ENCODE results near the gene ARHGAP35.
"Not testable (repeated sequence)": the region's sequence is repeated elsewhere in the genome, so short reads cannot be mapped to it uniquely, and the experiment has no call there.

The ARHGAP35 gene

DNA sequence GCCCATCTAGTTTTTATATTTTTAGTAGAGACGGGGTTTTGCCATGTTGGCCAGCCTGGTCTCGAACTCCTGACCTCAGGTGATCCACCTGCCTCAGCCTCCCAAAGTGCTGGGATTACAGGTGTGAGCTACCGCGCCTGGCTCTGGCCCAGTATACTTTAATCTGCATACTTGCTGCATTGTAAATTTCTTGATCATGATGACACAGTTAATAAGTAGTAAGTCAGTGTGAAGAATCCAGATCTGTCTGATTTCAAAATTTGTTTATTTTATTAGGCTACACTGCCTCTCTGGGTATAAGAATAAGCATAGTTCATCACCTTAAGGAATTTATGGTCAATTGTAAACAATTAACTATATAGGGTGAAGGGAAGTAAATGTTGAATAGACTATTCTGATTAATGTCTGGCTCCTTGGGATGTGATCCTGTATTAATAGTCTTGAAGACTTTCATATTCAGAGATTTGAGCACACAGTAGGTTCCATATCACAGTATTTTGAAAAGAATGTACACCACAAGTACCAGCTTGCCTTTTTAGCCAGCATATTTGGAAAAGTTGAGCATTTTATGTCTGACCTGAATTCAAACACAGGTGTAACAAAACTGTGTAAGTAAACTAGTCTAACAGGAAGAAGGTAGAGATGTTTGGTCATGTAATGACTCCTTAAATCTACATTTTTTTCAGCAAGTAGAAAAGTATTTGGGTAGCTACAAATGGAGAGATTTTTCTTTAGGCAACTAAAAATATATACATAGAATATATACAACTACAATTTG lies 7.4 kb downstream of the ARHGAP35 start:
- TF ChIP-seq, protein P1, sequence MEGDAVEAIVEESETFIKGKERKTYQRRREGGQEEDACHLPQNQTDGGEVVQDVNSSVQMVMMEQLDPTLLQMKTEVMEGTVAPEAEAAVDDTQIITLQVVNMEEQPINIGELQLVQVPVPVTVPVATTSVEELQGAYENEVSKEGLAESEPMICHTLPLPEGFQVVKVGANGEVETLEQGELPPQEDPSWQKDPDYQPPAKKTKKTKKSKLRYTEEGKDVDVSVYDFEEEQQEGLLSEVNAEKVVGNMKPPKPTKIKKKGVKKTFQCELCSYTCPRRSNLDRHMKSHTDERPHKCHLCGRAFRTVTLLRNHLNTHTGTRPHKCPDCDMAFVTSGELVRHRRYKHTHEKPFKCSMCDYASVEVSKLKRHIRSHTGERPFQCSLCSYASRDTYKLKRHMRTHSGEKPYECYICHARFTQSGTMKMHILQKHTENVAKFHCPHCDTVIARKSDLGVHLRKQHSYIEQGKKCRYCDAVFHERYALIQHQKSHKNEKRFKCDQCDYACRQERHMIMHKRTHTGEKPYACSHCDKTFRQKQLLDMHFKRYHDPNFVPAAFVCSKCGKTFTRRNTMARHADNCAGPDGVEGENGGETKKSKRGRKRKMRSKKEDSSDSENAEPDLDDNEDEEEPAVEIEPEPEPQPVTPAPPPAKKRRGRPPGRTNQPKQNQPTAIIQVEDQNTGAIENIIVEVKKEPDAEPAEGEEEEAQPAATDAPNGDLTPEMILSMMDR (IDR thresholded peaks at IDR 0.05; ENCODE audit: low read depth, low read length) = no peak
- H3K4me3 ChIP-seq (ENCODE audit: low read depth, low read length) = no peak overlapping the region
- DNase-seq (ENCODE audit: low read depth, low spot score) = no peak
- in situ Hi-C loops (cut with HindIII; ENCODE audit: low sequenced_read_pairs) = no loop called here

DNA sequence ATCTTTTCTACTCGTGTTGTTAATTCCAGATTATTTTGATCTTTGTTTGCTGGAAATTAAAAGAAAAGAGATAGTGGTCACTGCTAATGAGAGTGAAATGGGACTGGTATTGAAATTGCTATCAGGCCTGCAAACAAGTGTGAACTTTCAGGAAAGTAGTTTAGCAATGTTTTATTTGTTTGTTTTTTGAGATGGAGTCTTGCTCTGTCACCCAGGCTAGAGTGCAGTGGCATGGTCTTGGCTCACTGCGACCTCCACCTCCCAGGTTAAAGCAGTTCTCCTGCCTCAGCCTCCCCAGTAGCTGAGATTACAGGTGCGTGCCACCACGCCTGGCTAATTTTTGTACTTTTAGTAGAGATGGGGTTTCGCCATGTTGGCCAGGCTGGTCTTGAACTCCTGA lies 10.4 kb downstream of the ARHGAP35 start:
- DNase-seq (ENCODE audit: low read depth, low spot score); in situ Hi-C loops (cut with HindIII; ENCODE audit: low sequenced_read_pairs); H3K4me3 ChIP-seq (ENCODE audit: low read depth, low read length): not testable (repeated sequence)

DNA sequence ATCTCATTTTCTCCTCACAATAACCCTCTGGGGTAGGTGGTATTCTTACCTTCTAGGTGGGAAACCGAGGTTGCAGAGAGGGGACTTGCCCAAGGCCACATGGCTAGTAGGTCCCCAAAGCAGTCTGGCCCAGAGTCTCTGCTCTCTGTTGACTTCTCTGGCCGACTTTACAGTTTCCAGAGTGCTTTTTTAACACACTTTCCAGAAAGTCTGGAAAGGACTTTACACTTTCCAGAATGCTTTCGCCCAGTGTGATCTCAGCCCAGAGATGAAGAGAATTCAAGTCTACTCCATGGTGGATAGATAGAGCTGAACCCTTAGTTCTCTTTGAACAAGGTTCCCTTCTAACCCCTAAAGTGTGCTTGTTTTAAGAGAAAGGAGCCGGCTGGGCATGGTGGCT lies 12.2 kb downstream of the ARHGAP35 start:
- in situ Hi-C loops (cut with HindIII; ENCODE audit: low sequenced_read_pairs) = no loop called here
- H3K4me3 ChIP-seq (ENCODE audit: low read depth, low read length) = no peak overlapping the region
- no peak for DNase-seq (ENCODE audit: low read depth, low spot score)
- TF ChIP-seq, protein P1 (IDR thresholded peaks at IDR 0.05; ENCODE audit: low read depth, low read length) = no peak

DNA sequence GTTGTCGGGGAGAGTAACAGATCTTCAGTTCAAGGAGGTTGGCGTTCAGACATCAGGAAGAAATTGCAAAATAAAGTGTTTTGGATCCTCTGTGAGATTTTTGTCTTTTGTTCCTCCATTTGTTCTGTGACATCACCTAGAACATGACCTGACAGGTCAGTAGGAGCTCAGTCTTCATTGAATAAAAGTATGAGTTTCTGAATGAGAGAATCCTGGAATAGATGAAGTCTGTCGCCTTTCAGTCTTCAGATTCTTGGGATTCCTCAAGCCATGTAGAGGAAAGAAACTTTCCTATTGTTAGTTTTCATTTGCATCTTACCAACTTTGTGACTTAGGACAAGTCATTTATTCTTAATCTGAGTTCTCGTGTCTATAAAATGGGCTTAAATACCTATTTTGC lies 14.4 kb downstream of the ARHGAP35 start:
- H3K4me3 ChIP-seq (ENCODE audit: low read depth, low read length) = no peak overlapping the region
- TF ChIP-seq, protein P1 (IDR thresholded peaks at IDR 0.05; ENCODE audit: low read depth, low read length) = no peak
- in situ Hi-C loops (cut with HindIII; ENCODE audit: low sequenced_read_pairs) = no loop called here
- no peak for DNase-seq (ENCODE audit: low read depth, low spot score)

DNA sequence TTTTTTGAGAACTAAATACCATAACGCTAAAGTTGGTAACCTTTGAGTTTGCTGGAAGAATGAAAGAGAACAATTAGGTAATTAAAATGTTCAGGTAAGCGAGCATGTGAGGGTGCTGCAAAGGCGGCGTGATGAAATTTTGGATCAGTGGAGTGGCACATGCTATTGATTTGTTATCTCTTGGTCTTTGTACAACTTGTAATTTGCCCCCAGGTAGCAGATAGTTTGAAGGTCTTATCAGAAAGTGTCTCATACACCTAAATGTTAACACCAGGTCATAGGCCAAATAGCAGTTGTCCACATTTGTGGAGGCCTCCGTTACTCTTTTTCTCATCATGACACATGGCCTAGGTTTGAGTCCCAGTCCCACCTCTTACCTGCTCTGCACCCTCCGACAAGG lies 14.9 kb downstream of the ARHGAP35 start:
- TF ChIP-seq, protein P1 (IDR thresholded peaks at IDR 0.05; ENCODE audit: low read depth, low read length) = no peak
- DNase-seq (ENCODE audit: low read depth, low spot score) = no peak
- in situ Hi-C loops (cut with HindIII; ENCODE audit: low sequenced_read_pairs) = no loop called here
- no peak overlapping the region for H3K4me3 ChIP-seq (ENCODE audit: low read depth, low read length)

DNA sequence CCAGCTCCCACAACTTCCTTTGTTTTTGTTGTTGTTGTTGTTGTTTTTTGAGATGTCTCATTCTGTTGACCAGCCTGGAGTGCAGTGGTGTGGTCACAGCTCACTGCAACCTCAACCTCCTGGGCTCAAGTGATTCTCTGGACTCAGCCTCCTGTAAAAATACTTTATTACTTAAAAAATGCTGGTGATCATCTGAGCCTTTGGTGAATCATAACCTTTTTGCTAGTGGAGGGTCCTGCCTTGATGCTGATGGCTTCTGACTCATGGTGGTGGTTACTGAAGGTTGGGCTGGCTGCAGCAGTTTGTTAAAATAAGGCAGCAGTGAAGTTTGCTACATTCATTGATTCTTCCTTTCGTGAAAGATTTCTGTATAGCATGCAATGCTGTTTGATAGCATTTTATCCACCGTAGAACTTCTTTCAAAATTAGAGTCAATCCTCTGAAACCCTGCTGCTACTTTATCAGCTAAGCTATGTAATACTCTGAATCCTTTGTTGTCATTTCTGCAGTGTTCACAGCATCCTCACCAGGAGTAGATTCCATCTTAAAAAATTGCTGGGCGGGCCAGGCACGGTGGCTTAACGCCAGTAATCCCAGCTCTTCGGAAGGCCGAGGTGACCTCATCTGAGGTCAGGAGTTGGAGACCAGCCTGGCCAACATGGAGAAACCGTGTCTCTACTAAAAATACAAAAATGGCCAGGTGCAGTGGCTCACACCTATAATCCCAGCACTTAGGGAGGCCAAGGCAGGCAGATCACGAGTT lies 18.0 kb downstream of the ARHGAP35 start:
- H3K4me3 ChIP-seq (ENCODE audit: low read depth, low read length) = no peak overlapping the region
- TF ChIP-seq, protein P1 (IDR thresholded peaks at IDR 0.05; ENCODE audit: low read depth, low read length) = no peak
- in situ Hi-C loops (cut with HindIII; ENCODE audit: low sequenced_read_pairs) = no loop called here
- DNase-seq (ENCODE audit: low read depth, low spot score) = peak; percentile 93

DNA sequence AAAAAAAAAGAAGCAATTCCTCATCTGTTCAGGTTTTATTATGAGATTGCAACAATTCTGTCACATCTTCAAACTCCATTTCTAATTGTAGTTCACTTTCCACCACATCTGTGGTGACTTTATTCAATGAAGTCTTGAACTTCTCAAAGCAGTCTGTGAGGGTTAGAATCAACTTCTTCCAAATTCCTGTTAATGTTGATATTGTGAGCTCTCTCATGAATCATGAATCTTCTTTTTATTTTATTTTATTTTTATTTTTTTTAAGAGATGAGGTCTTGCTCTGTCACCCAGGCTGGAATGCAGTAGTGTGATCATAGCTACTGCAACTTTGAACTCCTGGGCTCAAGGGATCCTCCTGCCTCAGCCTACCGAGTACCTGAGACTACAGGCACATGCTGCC lies 19.6 kb downstream of the ARHGAP35 start:
- H3K4me3 ChIP-seq (ENCODE audit: low read depth, low read length) = no peak overlapping the region
- TF ChIP-seq, protein P1 (IDR thresholded peaks at IDR 0.05; ENCODE audit: low read depth, low read length) = no peak
- no peak for DNase-seq (ENCODE audit: low read depth, low spot score)
- in situ Hi-C loops (cut with HindIII; ENCODE audit: low sequenced_read_pairs) = no loop called here

Measured in astrocyte of the spinal cord (primary cell).